ENCODE results near the gene TBC1D22A. TPM values are rescaled to one million over a fixed set of nuclear protein-coding genes. Genes with fewer than 3 reads are reported as not detected.

TBC1D22A gene
- total and polyA plus RNA-seq, 7 experiments from 2014 or later: 18.6 to 50.1 (median 39.3) TPM

DNA sequence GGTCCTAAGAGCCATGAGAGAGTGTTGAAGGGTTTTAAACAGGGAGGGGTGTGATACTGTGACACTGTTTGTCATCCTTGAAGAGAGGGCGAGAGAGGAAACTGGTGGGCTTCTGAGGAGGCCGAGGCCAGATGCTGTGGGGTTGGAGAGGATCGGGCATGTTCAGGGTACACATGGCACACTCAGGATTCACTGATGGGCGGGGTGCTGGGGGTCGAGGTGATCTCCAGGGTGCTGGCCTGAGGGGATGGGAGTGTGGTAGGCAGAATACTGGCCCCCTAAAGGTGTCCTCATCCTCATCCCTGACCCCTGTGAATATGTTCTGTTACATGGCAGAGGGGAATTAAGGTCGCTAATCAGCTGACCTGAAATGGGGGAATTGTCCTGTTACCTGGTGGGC lies 7.3 kb downstream of the TBC1D22A start:
- Mint-ChIP-seq H3K27ac (peak overlapping the region; percentile 38 to 95 (median 81)), H3K4me3 (peak overlapping the region in 3 of 10 donors; percentile 5 to 28 (median 22)), H3K9me3 (peaks cover 0 to 2% (median 0%) of the 10 kb centered on the region in 11 donors)

GRCh38 chr22:46770151-46770641 lies 7.7 kb downstream of the TBC1D22A start:
- peaks cover 0 to 2% (median 0%) of the 10 kb centered on the region in 11 donors for H3K9me3 Mint-ChIP-seq
- ATAC-seq: no peak

More for the DNA sequence above, 7.3 kb downstream of the TBC1D22A start:
- POLR2A ChIA-PET: interaction anchor here (1.2 to 1.5 kb wide), 2 partner anchors 13 to 34 kb away, joined by 3 read pairs; no protein-coding TSS in a partner anchor
- H3K36me3 Mint-ChIP-seq: peaks cover 0 to 12% (median 6%) of the 10 kb centered on the region in 5 donors
- no peak overlapping the region for H3K27ac ChIP-seq (ENCODE audit: low read depth, low read length)
- CTCF ChIA-PET: interaction anchor here (1.3 kb wide), 1 partner anchor 33 kb away, joined by 5 read pairs; no protein-coding TSS in a partner anchor
- no peaks in the 10 kb centered on the region for H3K9me3 ChIP-seq (ENCODE audit: control insufficient read depth in 2 of 3, low read length in 3 of 3)
- peaks cover 22 to 27% of the 10 kb centered on the region in 2 donors for H3K4me1 ChIP-seq (ENCODE audit: control insufficient read depth in 2 of 2, insufficient read depth in 2 of 2, low read length in 2 of 2)
- H3K4me3 ChIP-seq (ENCODE audit: low read length): no peak overlapping the region
- H3K36me3 ChIP-seq (ENCODE audit: control insufficient read depth in 2 of 3, insufficient read depth in 3 of 3, low read length in 3 of 3): no peaks in the 10 kb centered on the region
- peaks cover 44 to 80% (median 65%) of the 10 kb centered on the region in 7 donors for H3K4me1 Mint-ChIP-seq
- H3K27me3 Mint-ChIP-seq: no peaks in the 10 kb centered on the region
- DNase-seq (no peak), ATAC-seq (no peak)
- intact Hi-C loops (cut with micrococcal nuclease): no loop called here
- H3K27me3 ChIP-seq (ENCODE audit: control insufficient read depth in 2 of 2, insufficient read depth in 2 of 2, low read length in 2 of 2): no peaks in the 10 kb centered on the region

GRCh38 chr22:46770726-46771125 lies 8.3 kb downstream of the TBC1D22A start:
- DNase-seq: no peak
- Mint-ChIP-seq H3K9me3 (peaks cover 0 to 2% (median 0%) of the 10 kb centered on the region in 11 donors), H3K4me3 (peak overlapping the region in 9 of 10 donors; percentile 14 to 79 (median 41)), H3K27ac (peak overlapping the region; percentile 75 to 94 (median 90)), H3K4me1 (peaks cover 50 to 80% (median 69%) of the 10 kb centered on the region in 7 donors), H3K36me3 (peaks cover 0 to 12% (median 6%) of the 10 kb centered on the region in 5 donors), H3K27me3 (no peaks in the 10 kb centered on the region)
- Histone ChIP-seq H3K9me3 (ENCODE audit: control insufficient read depth in 2 of 3, low read length in 3 of 3) (no peaks in the 10 kb centered on the region), H3K27ac (ENCODE audit: low read depth, low read length) (peak overlapping the region; percentile 25), H3K27me3 (ENCODE audit: control insufficient read depth in 2 of 2, insufficient read depth in 2 of 2, low read length in 2 of 2) (no peaks in the 10 kb centered on the region), H3K4me1 (ENCODE audit: control insufficient read depth in 2 of 2, insufficient read depth in 2 of 2, low read length in 2 of 2) (peaks cover 27 to 32% of the 10 kb centered on the region in 2 donors), H3K4me3 (ENCODE audit: low read length) (no peak overlapping the region), H3K36me3 (ENCODE audit: control insufficient read depth in 2 of 3, insufficient read depth in 3 of 3, low read length in 3 of 3) (no peaks in the 10 kb centered on the region)
- ChIA-PET POLR2A (interaction anchor here (1.2 to 4.3 kb wide), 3 partner anchors 8 to 35 kb away, joined by 3 to 31 read pairs (median 3); partner anchors contain the start of gene TBC1D22A), CTCF (interaction anchor here (1.3 kb wide), 1 partner anchor 32 kb away, joined by 5 read pairs; no protein-coding TSS in a partner anchor)
- no peak for ATAC-seq
- intact Hi-C loops (cut with micrococcal nuclease): no loop called here

More at GRCh38 chr22:46770151-46770641, 7.7 kb downstream of the TBC1D22A start:
- no peaks in the 10 kb centered on the region for H3K36me3 ChIP-seq (ENCODE audit: control insufficient read depth in 2 of 3, insufficient read depth in 3 of 3, low read length in 3 of 3)
- Mint-ChIP-seq H3K27ac (peak overlapping the region; percentile 75 to 94 (median 90)), H3K4me3 (peak overlapping the region in 2 of 10 donors; percentile 41 to 47), H3K27me3 (no peaks in the 10 kb centered on the region), H3K4me1 (peaks cover 46 to 80% (median 65%) of the 10 kb centered on the region in 7 donors), H3K36me3 (peaks cover 0 to 12% (median 6%) of the 10 kb centered on the region in 5 donors)
- H3K4me1 ChIP-seq (ENCODE audit: control insufficient read depth in 2 of 2, insufficient read depth in 2 of 2, low read length in 2 of 2): peaks cover 22 to 27% of the 10 kb centered on the region in 2 donors
- H3K27ac ChIP-seq (ENCODE audit: low read depth, low read length): peak overlapping the region; percentile 25
- no peaks in the 10 kb centered on the region for H3K9me3 ChIP-seq (ENCODE audit: control insufficient read depth in 2 of 3, low read length in 3 of 3)
- ChIA-PET CTCF (interaction anchor here (1.3 kb wide), 1 partner anchor 32 kb away, joined by 5 read pairs; no protein-coding TSS in a partner anchor), POLR2A (interaction anchor here (1.2 to 4.3 kb wide), 3 partner anchors 8 to 35 kb away, joined by 3 to 31 read pairs (median 3); partner anchors contain the start of gene TBC1D22A)
- H3K27me3 ChIP-seq (ENCODE audit: control insufficient read depth in 2 of 2, insufficient read depth in 2 of 2, low read length in 2 of 2): no peaks in the 10 kb centered on the region
- intact Hi-C loops (cut with micrococcal nuclease): no loop called here
- no peak overlapping the region for H3K4me3 ChIP-seq (ENCODE audit: low read length)
- DNase-seq: no peak

DNA sequence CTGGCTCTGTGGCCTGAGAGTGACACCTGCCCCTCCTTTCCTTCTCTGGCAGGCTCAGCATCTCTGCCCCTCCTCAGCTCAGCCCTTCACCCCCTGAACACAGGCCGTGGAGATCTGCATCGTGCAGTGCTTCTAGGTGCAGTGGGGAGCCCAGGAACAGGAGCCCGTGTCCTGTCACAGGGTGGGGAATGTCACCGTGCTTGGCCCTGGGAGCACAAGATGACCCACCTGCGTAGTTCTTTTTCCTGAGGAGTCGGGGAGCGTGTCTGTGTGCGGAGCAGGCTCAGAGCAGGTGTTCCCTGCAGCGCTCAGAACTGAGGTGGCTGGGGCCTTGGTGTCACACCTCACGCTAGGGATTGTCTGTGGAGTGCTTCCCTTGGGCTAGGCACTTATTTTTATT lies 10.6 kb downstream of the TBC1D22A start:
- Mint-ChIP-seq H3K4me1 (peaks cover 58 to 84% (median 75%) of the 10 kb centered on the region in 7 donors), H3K36me3 (peaks cover 0 to 10% (median 5%) of the 10 kb centered on the region in 5 donors), H3K4me3 (peak overlapping the region in 4 of 10 donors; percentile 23 to 47 (median 38)), H3K9me3 (no peaks in the 10 kb centered on the region), H3K27me3 (no peaks in the 10 kb centered on the region), H3K27ac (peak overlapping the region; percentile 48 to 95 (median 83))
- no peaks in the 10 kb centered on the region for H3K27me3 ChIP-seq (ENCODE audit: control insufficient read depth in 2 of 2, insufficient read depth in 2 of 2, low read length in 2 of 2)
- ChIA-PET POLR2A (interaction anchor here (0.6 to 4.3 kb wide), 4 partner anchors 10 to 1470 kb away, joined by 3 to 31 read pairs (median 3); partner anchors contain the start of gene TBC1D22A), CTCF (interaction anchor here (1.3 kb wide), 2 partner anchors 11 to 33 kb away, joined by 3 to 4 read pairs; partner anchors contain the start of gene TBC1D22A)
- ATAC-seq: no peak
- intact Hi-C loops (cut with micrococcal nuclease): no loop called here
- H3K27ac ChIP-seq (ENCODE audit: low read depth, low read length): peak overlapping the region; percentile 70
- H3K36me3 ChIP-seq (ENCODE audit: control insufficient read depth in 2 of 3, insufficient read depth in 3 of 3, low read length in 3 of 3): no peaks in the 10 kb centered on the region
- no peak for DNase-seq
- no peaks in the 10 kb centered on the region for H3K9me3 ChIP-seq (ENCODE audit: control insufficient read depth in 2 of 3, low read length in 3 of 3)
- peaks cover 37 to 47% of the 10 kb centered on the region in 2 donors for H3K4me1 ChIP-seq (ENCODE audit: control insufficient read depth in 2 of 2, insufficient read depth in 2 of 2, low read length in 2 of 2)
- no peak overlapping the region for H3K4me3 ChIP-seq (ENCODE audit: low read length)

DNA sequence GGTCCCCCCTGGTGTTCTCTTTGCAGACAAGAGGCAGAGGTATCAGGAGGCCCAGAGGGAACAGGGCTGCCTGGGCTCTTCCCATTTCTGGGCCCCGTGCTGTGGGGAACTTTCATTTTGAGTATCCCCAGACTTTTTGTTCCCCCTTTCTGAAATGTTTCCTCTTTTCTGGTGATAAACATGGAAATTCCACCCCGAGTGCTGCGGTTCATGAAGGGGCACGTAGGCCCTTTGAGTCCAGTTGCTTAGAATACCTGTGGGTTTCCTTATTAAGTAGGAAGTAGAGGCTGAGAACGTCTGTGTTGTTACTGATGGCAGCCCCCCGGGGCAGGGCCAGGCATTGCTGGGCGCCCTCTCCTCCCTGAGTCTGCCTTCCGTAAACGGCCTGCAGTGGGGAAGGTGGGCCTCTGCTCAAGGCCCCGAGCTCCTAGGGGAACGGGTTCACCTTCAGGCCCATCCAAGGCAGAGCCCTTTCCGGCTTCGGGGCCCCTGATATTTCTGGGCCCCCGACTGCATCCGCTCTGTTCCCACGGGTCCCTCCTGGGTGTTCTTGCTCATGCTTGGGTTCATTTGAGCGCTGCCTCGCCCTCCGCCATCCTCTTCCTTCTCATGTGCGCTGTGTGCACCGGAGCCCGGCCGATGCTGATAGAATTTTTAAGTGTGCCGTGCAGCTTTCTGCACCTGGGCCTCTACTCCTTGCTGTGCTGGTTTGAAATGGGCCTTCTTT lies 12.0 kb downstream of the TBC1D22A start:
- DNase-seq: no peak
- Histone ChIP-seq H3K4me1 (ENCODE audit: control insufficient read depth in 2 of 2, insufficient read depth in 2 of 2, low read length in 2 of 2) (peaks cover 37 to 50% of the 10 kb centered on the region in 2 donors), H3K9me3 (ENCODE audit: control insufficient read depth in 2 of 3, low read length in 3 of 3) (no peaks in the 10 kb centered on the region), H3K27me3 (ENCODE audit: control insufficient read depth in 2 of 2, insufficient read depth in 2 of 2, low read length in 2 of 2) (no peaks in the 10 kb centered on the region), H3K27ac (ENCODE audit: low read depth, low read length) (peak overlapping the region; percentile 70), H3K4me3 (ENCODE audit: low read length) (peak overlapping the region; percentile 17), H3K36me3 (ENCODE audit: control insufficient read depth in 2 of 3, insufficient read depth in 3 of 3, low read length in 3 of 3) (no peaks in the 10 kb centered on the region)
- ChIA-PET CTCF (interaction anchor here (1.3 to 1.6 kb wide), 3 partner anchors 12 to 35 kb away, joined by 3 to 8 read pairs (median 4); partner anchors contain the start of gene TBC1D22A), POLR2A (interaction anchor here (0.8 to 4.3 kb wide), 6 partner anchors 10 to 18 kb away, joined by 3 to 31 read pairs (median 6); partner anchors contain the start of gene TBC1D22A)
- Mint-ChIP-seq H3K27me3 (no peaks in the 10 kb centered on the region), H3K9me3 (no peaks in the 10 kb centered on the region), H3K4me1 (peaks cover 59 to 87% (median 70%) of the 10 kb centered on the region in 7 donors), H3K36me3 (peaks cover 0 to 10% (median 5%) of the 10 kb centered on the region in 5 donors), H3K4me3 (peak overlapping the region; percentile 60 to 84 (median 68)), H3K27ac (peak overlapping the region; percentile 53 to 95 (median 88))
- peak; percentile 70 for ATAC-seq
- intact Hi-C loops (cut with micrococcal nuclease): no loop called here

Measured in naive thymus-derived CD4-positive, alpha-beta T cell (primary cell).